SU-DHL-6 (cell line): Measurements from ENCODE around the gene CTNND2.

Experiments
- H2AFZ ChIP-seq: fragments of 200-600 bp; sonication (generic); 2 replicates; pipeline ENCODE4 v1.6.1; 2014; ENCODE audit warnings: low read depth, mild to moderate bottlenecking, moderate library complexity, mixed read lengths, antibody characterized with exemption, low read length; ENCODE audit not compliant: severe bottlenecking
- H3F3A ChIP-seq: fragments of 200-600 bp; shearing (Covaris generic); 2 replicates; pipeline ENCODE4 v1.6.0; 2016; ENCODE audit warnings: antibody characterized with exemption, mild to moderate bottlenecking; ENCODE audit not compliant: insufficient read depth
- H3K27ac ChIP-seq: fragments of 200-600 bp; sonication (generic); 2 replicates; pipeline ENCODE4 v1.5.1; 2016; ENCODE audit warnings: low read depth, mild to moderate bottlenecking, low read length, moderate library complexity, mixed read lengths
- H3K27me3 ChIP-seq: fragments of 200-600 bp; sonication (generic), shearing (Covaris generic); 2 replicates; pipeline ENCODE4 v1.6.0; 2014; ENCODE audit warnings: mild to moderate bottlenecking, low read length
- H3K36me3 ChIP-seq: fragments of 200-600 bp; sonication (generic); 2 replicates; pipeline ENCODE4 v1.6.1; 2014; ENCODE audit warnings: mild to moderate bottlenecking, low read length, mixed read lengths
- H3K4me2 ChIP-seq: fragments of 300-600, 200-600 bp; shearing (Covaris generic), sonication (generic); 2 replicates; pipeline ENCODE4 v1.6.0; 2014; ENCODE audit warnings: low read length, low read depth, mild to moderate bottlenecking; ENCODE audit not compliant: poor library complexity, severe bottlenecking
- H3K4me3 ChIP-seq: fragments of 200-600 bp; sonication (generic); 2 replicates; pipeline ENCODE4 v1.5.1; 2014; ENCODE audit warnings: antibody characterized with exemption, low read length, mild to moderate bottlenecking, mixed read lengths; ENCODE audit not compliant: insufficient read depth, poor library complexity, severe bottlenecking
- H3K79me2 ChIP-seq: fragments of 200-600 bp; sonication (generic); 2 replicates; pipeline ENCODE4 v1.6.1; 2014; ENCODE audit warnings: mild to moderate bottlenecking, low read length, moderate library complexity; ENCODE audit not compliant: insufficient read depth
- H3K9ac ChIP-seq: fragments of 200-600 bp; sonication (generic); 2 replicates; pipeline ENCODE4 v1.7.0; 2014; ENCODE audit warnings: mild to moderate bottlenecking, low read length
- H3K9me2 ChIP-seq: fragments of 200-600 bp; sonication (generic); replicated peaks from 2 replicates; pipeline ENCODE4 v1.6.1; 2014; ENCODE audit warnings: low read length; ENCODE audit not compliant: insufficient read depth
- H3K9me3 ChIP-seq: fragments of 200-600 bp; sonication (generic); 2 replicates; pipeline ENCODE4 v1.6.1; 2014; ENCODE audit warnings: low read length, mixed read lengths; ENCODE audit not compliant: insufficient read depth
- H4K20me1 ChIP-seq: fragments of 200-600 bp; sonication (generic); 2 replicates; pipeline ENCODE4 v1.6.1; 2014; ENCODE audit warnings: low read depth, mild to moderate bottlenecking, antibody characterized with exemption, low read length, moderate library complexity, mixed read lengths
- CTCF ChIP-seq: fragments of 200-600 bp; sonication (generic); IDR thresholded peaks from one replicate; pipeline ENCODE4 v1.5.1; 2017; ENCODE audit warnings: antibody characterized with exemption, mild to moderate bottlenecking, low read length, moderate library complexity; ENCODE audit not compliant: insufficient read depth, poor library complexity, severe bottlenecking
- EZH2phosphoT487 ChIP-seq: fragments of 200-600 bp; sonication (generic), shearing (Covaris generic); conservative IDR thresholded peaks from 2 replicates; pipeline ENCODE4 v1.6.1; 2018; ENCODE audit warnings: mild to moderate bottlenecking, antibody characterized with exemption, low read length, moderate library complexity, mixed read lengths

CTNND2 gene

GRCh38 chr5:11514705-11515432, 389.4 kb downstream of the CTNND2 start:
- no peaks in the 10 kb centered on the region for H3K27me3 ChIP-seq
- no peak overlapping the region for H3K9ac ChIP-seq
- H3K9me2 ChIP-seq: no peaks in the 10 kb centered on the region
- no peak overlapping the region for H3K4me2 ChIP-seq
- H2AFZ ChIP-seq: no peak overlapping the region
- no peaks in the 10 kb centered on the region for H3K36me3 ChIP-seq
- no peak overlapping the region for H3K4me3 ChIP-seq
- TF ChIP-seq CTCF (no peak), EZH2phosphoT487 (no peak)
- H3K27ac ChIP-seq: no peak overlapping the region
- H3F3A ChIP-seq: no peaks in the 10 kb centered on the region
- no peaks in the 10 kb centered on the region for H4K20me1 ChIP-seq
- no peaks in the 10 kb centered on the region for H3K79me2 ChIP-seq
- H3K9me3 ChIP-seq: no peaks in the 10 kb centered on the region

GRCh38 chr5:11511878-11512277, 392.4 kb downstream of the CTNND2 start:
- H3K9me2 ChIP-seq: no peaks in the 10 kb centered on the region
- H3K27me3 ChIP-seq: no peaks in the 10 kb centered on the region
- H3K36me3 ChIP-seq: no peaks in the 10 kb centered on the region
- H3K4me3 ChIP-seq: no peak overlapping the region
- no peak overlapping the region for H3K4me2 ChIP-seq
- no peak overlapping the region for H3K9ac ChIP-seq
- H3K27ac ChIP-seq: no peak overlapping the region
- no peaks in the 10 kb centered on the region for H3F3A ChIP-seq
- H4K20me1 ChIP-seq: no peaks in the 10 kb centered on the region
- no peaks in the 10 kb centered on the region for H3K9me3 ChIP-seq
- H2AFZ ChIP-seq: no peak overlapping the region
- no peaks in the 10 kb centered on the region for H3K79me2 ChIP-seq
- TF ChIP-seq CTCF (no peak), EZH2phosphoT487 (no peak)

- Histone ChIP-seq H3K9me2 (no peaks in the 10 kb centered on the region), H2AFZ (no peak overlapping the region), H4K20me1 (no peaks in the 10 kb centered on the region), H3K9ac (no peak overlapping the region), H3K79me2 (no peaks in the 10 kb centered on the region), H3K4me3 (no peak overlapping the region), H3K36me3 (no peaks in the 10 kb centered on the region), H3K9me3 (no peaks in the 10 kb centered on the region), H3K4me2 (no peak overlapping the region), H3K27me3 (no peaks in the 10 kb centered on the region), H3F3A (no peaks in the 10 kb centered on the region), H3K27ac (no peak overlapping the region)
- TF ChIP-seq CTCF (no peak), EZH2phosphoT487 (no peak)
These were observed 393.4 kb downstream of the CTNND2 start for GRCh38 chr5:11510889-11511288.
